ENCODE results near the gene CCM2. TPM values are rescaled to one million over a fixed set of nuclear protein-coding genes. Genes with fewer than 3 reads are reported as not detected.

Gene CCM2
- total and polyA plus RNA-seq, 5 experiments from 2014 or later, result 49.9 to 167 (median 81.7) TPM

DNA sequence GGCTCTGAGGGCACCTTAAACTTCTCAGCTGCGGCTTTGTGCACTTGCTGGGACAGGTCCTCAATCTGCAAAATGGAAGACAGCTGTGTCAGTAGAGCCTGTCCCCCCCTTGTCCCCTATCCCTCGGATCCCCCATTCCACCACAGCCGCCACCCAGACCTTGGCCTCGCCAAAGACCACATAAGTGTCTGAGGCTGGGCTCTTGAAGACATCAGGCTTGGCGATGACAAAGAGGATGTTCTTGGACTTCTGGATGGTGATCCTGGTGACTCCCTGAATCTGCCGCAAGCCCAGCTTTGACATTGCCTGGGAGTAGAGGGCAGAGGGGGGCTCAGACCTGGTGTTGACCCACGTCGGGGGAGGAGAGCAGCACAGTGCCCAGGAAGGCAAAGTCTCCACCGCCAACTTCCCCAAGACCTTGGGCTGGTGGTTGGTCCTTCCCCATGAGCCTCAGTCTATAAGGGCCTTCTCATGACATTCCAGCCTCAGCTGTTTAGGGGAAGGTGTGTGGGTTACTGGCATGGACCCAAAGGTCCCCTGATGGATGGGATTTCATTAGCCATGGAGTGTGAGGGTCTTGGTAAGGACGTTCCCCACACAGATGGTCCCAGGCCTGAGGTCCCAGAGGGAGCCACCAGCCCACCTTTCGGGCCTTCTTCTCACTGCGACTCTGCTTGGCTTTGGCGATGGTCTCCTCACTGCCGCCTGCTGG lies 81.1 kb downstream of the CCM2 start:
- Mint-ChIP-seq H3K4me1 (peaks cover 2 to 31% (median 15%) of the 10 kb centered on the region in 4 donors), H3K27ac (peak overlapping the region in 8 of 10 donors; percentile 29 to 89 (median 60)), H3K4me3 (no peak overlapping the region), H3K36me3 (peaks cover 0 to 15% (median 2%) of the 10 kb centered on the region in 3 donors), H3K27me3 (no peaks in the 10 kb centered on the region), H3K9me3 (no peaks in the 10 kb centered on the region)
- ATAC-seq, result peak in 1 of 2 donors; percentile 5
- POLR2A ChIA-PET, result interaction anchor here (0.9 to 2.5 kb wide), 7 partner anchors 8 to 195 kb away, joined by 3 to 13 read pairs (median 4); partner anchors contain the start of genes MYO1G, NACAD, PURB and TBRG4
- peak in 1 of 10 donors; percentile 32 for DNase-seq

DNA sequence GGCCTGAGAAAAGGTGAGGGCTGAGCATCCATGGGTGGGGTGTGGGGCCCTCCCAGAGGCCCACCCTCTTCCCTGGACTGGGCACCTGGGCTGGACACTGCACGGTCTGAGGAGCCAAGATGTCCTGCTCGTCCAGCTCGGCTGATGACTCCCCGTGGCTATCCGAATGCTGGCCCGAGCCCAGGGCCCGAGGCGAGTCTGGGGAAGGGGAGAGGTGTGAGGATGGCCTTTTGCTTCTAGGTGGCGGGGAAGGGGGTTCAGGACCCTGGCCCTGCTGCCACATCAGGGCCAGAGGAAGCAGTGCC lies 81.6 kb downstream of the CCM2 start:
- POLR2A ChIA-PET, result interaction anchor here (1.4 to 2.5 kb wide), 2 partner anchors 29 to 96 kb away, joined by 3 to 13 read pairs; partner anchors contain the start of gene TBRG4
- DNase-seq, result peak in 1 of 10 donors; percentile 56
- no peaks in the 10 kb centered on the region for H3K9me3 Mint-ChIP-seq
- H3K36me3 Mint-ChIP-seq, result peaks cover 0 to 11% (median 0%) of the 10 kb centered on the region in 3 donors
- ATAC-seq, result no peak
- no peaks in the 10 kb centered on the region for H3K27me3 Mint-ChIP-seq
- peak overlapping the region in 1 of 10 donors; percentile 53 for H3K27ac Mint-ChIP-seq
- peaks cover 2 to 27% (median 14%) of the 10 kb centered on the region in 4 donors for H3K4me1 Mint-ChIP-seq
- no peak overlapping the region for H3K4me3 Mint-ChIP-seq

DNA sequence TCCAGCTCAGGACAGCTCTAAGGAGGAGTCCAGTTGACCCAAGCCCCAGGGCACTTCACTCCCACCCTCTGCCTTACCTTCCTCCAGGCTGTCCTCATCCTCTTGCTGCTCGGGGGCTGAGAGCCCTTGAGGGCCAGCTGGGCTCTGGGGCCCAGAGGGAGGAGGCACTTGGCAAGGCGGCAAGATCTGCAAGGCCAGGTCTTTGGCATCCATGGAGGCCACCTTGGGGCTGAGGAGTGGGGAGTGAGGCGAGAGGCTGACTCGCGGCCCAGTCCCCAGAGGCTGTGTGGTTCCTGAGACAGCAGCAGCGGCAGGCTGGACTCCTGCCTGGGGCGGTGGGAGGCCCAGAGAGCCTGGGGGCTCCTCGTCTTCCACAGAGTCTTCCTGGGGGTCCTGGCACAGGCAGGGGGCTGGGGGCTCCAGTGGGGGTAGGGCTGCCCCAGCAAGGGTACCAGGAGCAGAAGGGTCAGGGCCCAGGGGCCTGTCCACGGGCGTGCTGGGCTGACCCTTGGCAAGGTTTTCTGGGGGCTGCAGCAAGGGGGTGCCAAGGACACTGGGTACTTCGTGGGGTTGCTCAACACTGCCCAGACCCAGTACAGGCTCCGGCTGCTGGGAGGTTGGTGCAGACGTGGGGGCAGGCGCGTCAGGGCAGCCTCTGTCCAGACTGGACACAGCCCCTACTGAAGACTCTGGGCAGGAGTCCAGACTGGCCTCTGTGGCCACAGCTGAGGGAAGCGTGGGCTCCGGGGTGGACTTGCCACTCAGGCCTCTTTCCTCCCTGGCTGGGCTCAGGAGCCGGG lies 82.2 kb downstream of the CCM2 start:
- no peak for ATAC-seq
- H3K36me3 Mint-ChIP-seq, result peaks cover 0 to 5% (median 0%) of the 10 kb centered on the region in 3 donors
- peak in 1 of 10 donors; percentile 57 for DNase-seq
- H3K27ac Mint-ChIP-seq, result no peak overlapping the region
- H3K27me3 Mint-ChIP-seq, result no peaks in the 10 kb centered on the region
- POLR2A ChIA-PET, result interaction anchor here (2.5 kb wide), 1 partner anchor 29 kb away, joined by 13 read pairs; the partner anchor contains the start of gene TBRG4
- H3K9me3 Mint-ChIP-seq, result no peaks in the 10 kb centered on the region
- H3K4me3 Mint-ChIP-seq, result no peak overlapping the region
- peaks cover 2 to 23% (median 12%) of the 10 kb centered on the region in 4 donors for H3K4me1 Mint-ChIP-seq

DNA sequence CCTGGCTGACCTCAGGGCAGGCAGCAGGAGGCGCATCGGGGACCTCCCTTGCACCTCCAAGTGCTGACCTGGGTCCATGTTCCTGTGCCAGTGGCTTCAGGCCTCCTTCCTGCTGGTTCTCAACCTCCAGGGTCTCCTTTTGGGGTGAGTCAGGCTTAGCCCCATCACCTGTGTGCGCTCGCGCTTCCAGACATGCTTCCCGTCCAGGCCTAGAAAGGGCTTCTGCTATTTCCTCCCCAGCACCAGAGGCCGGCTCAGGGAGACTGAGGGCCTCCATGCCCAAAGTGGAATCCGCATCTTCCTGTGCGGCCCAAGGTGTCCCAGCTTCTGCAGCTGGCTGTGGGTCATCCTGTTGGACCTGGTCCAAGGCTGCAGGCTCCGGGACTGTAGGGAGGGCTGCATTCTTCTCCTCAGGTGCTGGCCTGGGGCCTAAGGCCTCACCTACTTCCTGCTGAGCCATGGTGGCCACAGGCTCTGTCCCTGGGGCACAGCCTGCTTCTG lies 82.9 kb downstream of the CCM2 start:
- H3K27ac Mint-ChIP-seq, result peak overlapping the region in 1 of 10 donors; percentile 53
- peaks cover 2 to 21% (median 11%) of the 10 kb centered on the region in 4 donors for H3K4me1 Mint-ChIP-seq
- H3K36me3 Mint-ChIP-seq, result peaks cover 0 to under 1% (median 0%) of the 10 kb centered on the region in 3 donors
- no peak overlapping the region for H3K4me3 Mint-ChIP-seq
- H3K9me3 Mint-ChIP-seq, result no peaks in the 10 kb centered on the region
- no peaks in the 10 kb centered on the region for H3K27me3 Mint-ChIP-seq
- POLR2A ChIA-PET, result no interaction called here
- DNase-seq (peak in 1 of 10 donors; percentile 34), ATAC-seq (no peak)

DNA sequence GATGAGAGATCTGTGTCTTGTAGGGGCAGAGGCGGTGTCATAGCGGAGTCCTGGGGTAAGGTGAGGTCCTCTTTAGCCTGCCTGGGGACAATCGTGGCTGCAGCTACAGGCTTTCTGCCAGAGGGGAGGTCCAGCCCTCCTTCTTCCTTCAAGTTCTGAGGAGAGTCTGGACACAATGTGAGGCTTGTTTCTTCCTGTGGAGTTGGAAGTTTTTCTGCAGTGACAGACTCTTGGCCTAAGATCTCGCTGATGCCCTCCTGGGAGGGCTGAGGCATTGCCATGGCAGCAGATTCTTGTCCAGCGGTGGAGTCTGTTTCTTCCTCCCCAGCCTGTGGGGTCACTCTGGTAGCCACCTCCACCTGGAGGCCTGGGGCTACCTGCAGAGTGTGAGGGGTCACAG lies 84.3 kb downstream of the CCM2 start:
- POLR2A ChIA-PET, result no interaction called here

DNA sequence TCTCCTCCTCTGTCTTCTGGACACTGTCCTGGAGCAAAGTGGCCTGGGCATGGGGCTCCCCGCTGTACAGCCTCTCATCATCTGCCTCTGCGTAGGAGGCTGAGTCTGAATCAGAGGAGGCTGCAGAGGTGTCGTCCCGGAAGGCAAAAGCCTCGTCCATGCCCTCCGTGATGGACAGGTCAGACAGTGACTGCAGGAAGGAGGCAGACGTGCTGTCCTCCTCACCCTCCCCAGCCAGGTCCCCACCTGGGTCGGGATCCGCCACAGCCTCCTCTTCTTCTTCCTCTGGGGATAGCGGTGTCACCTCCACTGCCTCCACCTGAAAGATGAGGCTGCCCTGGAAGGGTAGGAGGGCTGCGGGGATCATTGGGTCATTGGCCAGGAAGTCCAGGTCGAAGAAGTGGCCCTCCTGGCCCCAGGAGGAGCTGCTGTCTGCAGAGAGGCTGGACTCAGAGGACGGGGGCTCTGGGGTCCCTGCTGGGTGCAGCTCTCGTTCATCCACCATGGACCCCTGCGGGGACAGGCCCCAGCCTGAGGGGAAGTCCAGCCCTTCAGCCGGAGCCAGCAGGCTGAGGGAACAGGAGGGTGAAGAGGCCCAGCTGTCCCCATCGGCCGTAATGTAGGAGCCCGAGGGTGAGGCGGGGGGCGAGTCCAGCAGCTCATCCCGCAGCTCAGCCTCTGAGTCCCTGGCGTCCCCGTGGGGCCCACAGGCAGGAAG lies 85.1 kb downstream of the CCM2 start:
- H3K27ac Mint-ChIP-seq, result peak overlapping the region in 3 of 10 donors; percentile 21 to 75 (median 43)
- H3K9me3 Mint-ChIP-seq, result no peaks in the 10 kb centered on the region
- H3K4me1 Mint-ChIP-seq, result peaks cover 5 to 10% (median 8%) of the 10 kb centered on the region in 4 donors
- DNase-seq (peak in 1 of 10 donors; percentile 24), ATAC-seq (no peak)
- POLR2A ChIA-PET, result interaction anchor here (0.6 to 2.1 kb wide), 2 partner anchors 26 to 1320 kb away, joined by 5 to 6 read pairs; no protein-coding TSS in a partner anchor
- no peaks in the 10 kb centered on the region for H3K36me3 Mint-ChIP-seq
- H3K27me3 Mint-ChIP-seq, result peaks cover 0 to 4% (median 0%) of the 10 kb centered on the region in 5 donors
- no peak overlapping the region for H3K4me3 Mint-ChIP-seq

More for the DNA sequence above, 84.3 kb downstream of the CCM2 start:
- H3K4me3 Mint-ChIP-seq, result no peak overlapping the region
- DNase-seq (peak in 1 of 10 donors; percentile 35), ATAC-seq (no peak)
- peaks cover under 1 to 10% (median 5%) of the 10 kb centered on the region in 4 donors for H3K4me1 Mint-ChIP-seq
- H3K9me3 Mint-ChIP-seq, result no peaks in the 10 kb centered on the region
- H3K27ac Mint-ChIP-seq, result peak overlapping the region in 1 of 10 donors; percentile 75
- no peaks in the 10 kb centered on the region for H3K36me3 Mint-ChIP-seq
- H3K27me3 Mint-ChIP-seq, result no peaks in the 10 kb centered on the region

DNA sequence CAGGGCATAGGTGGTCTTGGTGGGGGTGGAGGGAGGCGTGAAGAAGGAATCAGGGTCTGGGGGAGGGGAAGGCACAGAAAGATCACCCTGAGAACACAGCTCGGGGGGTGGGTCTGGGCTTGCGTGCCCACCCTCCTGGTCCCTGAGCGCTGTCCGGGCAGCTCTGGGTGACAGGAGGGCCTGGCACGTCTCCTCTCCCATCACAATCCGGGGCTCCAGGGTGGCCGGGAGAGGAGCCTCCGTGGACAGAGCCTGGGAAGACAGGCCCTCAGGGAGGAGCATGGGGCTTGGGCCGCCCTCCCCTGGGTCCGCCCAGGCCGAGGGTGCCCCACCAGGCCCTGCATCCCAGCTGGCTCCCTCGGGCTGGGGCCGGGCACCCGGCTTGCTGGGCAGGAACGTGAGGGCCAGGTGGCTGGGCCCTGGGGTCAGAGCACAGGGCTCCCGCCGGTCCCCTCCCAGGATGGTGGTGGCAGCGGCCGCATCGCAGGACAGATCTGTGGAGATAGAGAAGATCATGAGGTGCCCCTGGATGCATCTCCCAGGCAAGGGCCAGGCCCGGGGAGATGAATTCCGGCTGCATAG lies 85.7 kb downstream of the CCM2 start:
- Mint-ChIP-seq H3K9me3 (no peaks in the 10 kb centered on the region), H3K36me3 (no peaks in the 10 kb centered on the region), H3K27ac (no peak overlapping the region), H3K4me3 (peak overlapping the region in 1 of 10 donors; percentile 12), H3K27me3 (peaks cover 0 to 6% (median 0%) of the 10 kb centered on the region in 5 donors), H3K4me1 (peaks cover 3 to 10% (median 8%) of the 10 kb centered on the region in 4 donors)
- POLR2A ChIA-PET, result interaction anchor here (0.6 to 2.1 kb wide), 3 partner anchors 25 to 1321 kb away, joined by 3 to 6 read pairs (median 5); no protein-coding TSS in a partner anchor
- ATAC-seq (no peak), DNase-seq (peak in 1 of 10 donors; percentile 51)

DNA sequence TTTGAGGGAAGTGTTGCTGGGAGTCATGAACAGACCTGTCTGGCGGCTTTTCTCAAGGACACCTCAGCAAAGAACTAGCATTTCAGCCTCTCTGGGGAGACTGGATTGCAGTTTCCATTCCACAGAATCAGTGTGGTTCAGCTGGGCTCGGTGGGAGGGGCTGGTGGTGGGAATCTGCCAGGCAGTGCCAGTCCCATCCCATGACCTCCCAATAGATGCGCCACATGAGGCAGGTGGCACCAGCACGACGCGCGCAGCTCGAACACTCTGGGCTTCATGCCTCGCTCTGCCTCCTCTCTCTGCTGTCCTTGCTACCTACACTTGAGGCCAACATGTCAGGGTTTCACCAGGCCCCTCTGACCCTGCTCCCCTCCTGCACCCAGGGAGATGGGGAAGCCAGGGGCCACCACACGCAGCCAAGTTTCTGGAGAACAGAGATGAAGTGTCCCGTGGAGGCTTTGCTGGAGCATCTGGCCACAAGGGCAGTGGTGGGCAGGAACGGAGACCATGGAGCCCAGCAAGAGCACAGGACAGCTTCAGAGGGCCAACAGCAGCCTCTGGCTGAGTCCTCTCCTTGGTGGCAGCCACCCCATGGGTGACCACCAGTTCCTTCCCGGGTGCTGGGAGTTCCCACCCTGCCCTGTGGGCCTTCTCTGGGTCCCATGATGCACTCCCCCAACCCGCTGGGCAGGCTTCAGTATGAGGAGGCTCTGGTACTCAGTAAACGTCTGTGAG lies 86.5 kb downstream of the CCM2 start:
- Mint-ChIP-seq H3K27ac (peak overlapping the region in 2 of 10 donors; percentile 40 to 55), H3K27me3 (peaks cover 0 to 6% (median 0%) of the 10 kb centered on the region in 5 donors), H3K4me3 (peak overlapping the region in 2 of 10 donors; percentile 46 to 73), H3K9me3 (no peaks in the 10 kb centered on the region), H3K36me3 (no peaks in the 10 kb centered on the region), H3K4me1 (peaks cover 3 to 10% (median 8%) of the 10 kb centered on the region in 4 donors)
- DNase-seq (peak in 1 of 10 donors; percentile 49), ATAC-seq (no peak)
- POLR2A ChIA-PET, result interaction anchor here (0.9 to 2.1 kb wide), 3 partner anchors 24 to 125 kb away, joined by 3 to 6 read pairs (median 4); no protein-coding TSS in a partner anchor

DNA sequence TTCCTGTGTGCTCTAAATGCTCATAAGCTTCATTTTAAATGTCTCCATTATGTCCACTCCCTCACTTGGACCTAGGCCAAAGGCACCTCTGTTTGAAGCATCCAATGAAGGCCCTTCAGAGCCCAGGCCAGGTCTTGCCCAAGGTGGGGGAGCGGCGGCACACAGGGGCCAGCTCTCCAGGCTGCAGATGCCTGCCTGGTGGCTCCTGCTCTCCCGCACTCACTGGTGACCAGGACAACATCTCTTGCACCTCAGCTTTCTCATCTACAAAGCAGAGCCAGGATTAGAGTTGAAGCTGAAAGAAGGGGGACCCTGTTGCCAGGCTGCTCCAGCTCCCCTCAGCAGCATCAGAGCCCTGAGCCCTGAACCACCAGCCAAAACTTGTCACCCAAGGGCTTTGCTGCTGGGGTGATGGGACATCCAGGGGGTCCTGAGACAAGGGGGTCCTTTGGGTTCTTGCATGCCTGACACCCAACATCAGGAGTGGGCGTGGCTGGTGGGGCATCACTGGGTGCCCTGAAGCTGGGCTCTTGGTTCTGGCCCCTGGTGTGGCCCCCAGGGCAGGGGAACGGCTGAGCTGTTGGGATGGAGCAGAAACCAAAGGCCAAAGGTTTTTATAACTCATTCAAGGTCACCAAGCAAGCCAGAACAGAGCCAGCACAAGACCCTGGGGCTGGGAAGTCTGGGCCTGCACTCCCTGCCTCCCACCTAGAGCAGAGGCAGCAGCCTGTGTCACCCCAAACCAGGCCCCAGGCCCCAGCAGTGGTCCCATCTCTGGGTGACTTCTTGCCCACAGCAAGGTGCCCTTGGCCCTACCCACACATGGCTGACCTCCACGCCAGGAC lies 87.5 kb downstream of the CCM2 start:
- peaks cover 3 to 10% (median 8%) of the 10 kb centered on the region in 4 donors for H3K4me1 Mint-ChIP-seq
- peak overlapping the region; percentile 7 to 82 (median 52) for H3K4me3 Mint-ChIP-seq
- peak overlapping the region in 7 of 10 donors; percentile 4 to 82 (median 28) for H3K27ac Mint-ChIP-seq
- H3K36me3 Mint-ChIP-seq, result no peaks in the 10 kb centered on the region
- POLR2A ChIA-PET, result interaction anchor here (0.9 kb wide), 1 partner anchor 126 kb away, joined by 4 read pairs; no protein-coding TSS in a partner anchor
- DNase-seq (peak in 1 of 10 donors; percentile 49), ATAC-seq (no peak)
- peaks cover 0 to 2% (median 0%) of the 10 kb centered on the region in 9 donors for H3K9me3 Mint-ChIP-seq
- peaks cover 0 to 6% (median 0%) of the 10 kb centered on the region in 5 donors for H3K27me3 Mint-ChIP-seq

DNA sequence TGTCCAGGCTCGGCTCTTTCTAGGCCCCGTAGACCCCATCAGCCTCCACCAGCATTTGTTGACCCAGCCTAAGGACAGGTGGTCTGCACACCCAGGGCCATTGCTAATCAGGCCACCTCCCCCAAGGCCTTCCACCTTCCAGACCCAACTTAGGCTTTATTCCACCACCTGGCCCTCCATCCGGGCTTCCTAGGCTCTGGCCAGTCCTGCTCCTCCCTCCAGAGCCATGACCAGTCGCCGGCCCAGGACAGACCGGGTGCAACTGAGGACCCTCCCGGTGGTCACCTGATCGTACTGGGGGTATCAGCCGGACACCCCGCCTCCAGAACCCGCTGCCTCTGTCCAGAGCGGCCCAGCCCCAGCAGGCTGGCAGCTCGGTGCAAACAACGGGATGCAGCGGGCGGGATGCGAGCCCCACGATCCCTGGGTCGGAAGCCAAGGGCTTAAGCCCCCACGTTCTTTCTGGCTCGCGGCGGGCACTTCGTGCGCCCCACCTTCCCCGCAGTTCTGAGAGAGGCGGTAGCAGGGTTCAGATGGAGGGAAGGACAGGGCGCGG lies 88.2 kb downstream of the CCM2 start:
- ATAC-seq (no peak), DNase-seq (peak in 1 of 10 donors; percentile 59)
- Mint-ChIP-seq H3K4me3 (peak overlapping the region; percentile 7 to 82 (median 52)), H3K36me3 (no peaks in the 10 kb centered on the region), H3K27ac (peak overlapping the region in 2 of 10 donors; percentile 68 to 82), H3K27me3 (peaks cover 0 to 6% (median 0%) of the 10 kb centered on the region in 5 donors), H3K4me1 (peaks cover 3 to 10% (median 8%) of the 10 kb centered on the region in 4 donors), H3K9me3 (peaks cover 0 to 9% (median 0%) of the 10 kb centered on the region in 9 donors)
- POLR2A ChIA-PET, result no interaction called here
